ENCODE measurements around the gene MTREX.
"Not testable (repeated sequence)": the region's sequence is repeated elsewhere in the genome, so short reads cannot be mapped to it uniquely, and the experiment has no call there.

Gene MTREX

DNA sequence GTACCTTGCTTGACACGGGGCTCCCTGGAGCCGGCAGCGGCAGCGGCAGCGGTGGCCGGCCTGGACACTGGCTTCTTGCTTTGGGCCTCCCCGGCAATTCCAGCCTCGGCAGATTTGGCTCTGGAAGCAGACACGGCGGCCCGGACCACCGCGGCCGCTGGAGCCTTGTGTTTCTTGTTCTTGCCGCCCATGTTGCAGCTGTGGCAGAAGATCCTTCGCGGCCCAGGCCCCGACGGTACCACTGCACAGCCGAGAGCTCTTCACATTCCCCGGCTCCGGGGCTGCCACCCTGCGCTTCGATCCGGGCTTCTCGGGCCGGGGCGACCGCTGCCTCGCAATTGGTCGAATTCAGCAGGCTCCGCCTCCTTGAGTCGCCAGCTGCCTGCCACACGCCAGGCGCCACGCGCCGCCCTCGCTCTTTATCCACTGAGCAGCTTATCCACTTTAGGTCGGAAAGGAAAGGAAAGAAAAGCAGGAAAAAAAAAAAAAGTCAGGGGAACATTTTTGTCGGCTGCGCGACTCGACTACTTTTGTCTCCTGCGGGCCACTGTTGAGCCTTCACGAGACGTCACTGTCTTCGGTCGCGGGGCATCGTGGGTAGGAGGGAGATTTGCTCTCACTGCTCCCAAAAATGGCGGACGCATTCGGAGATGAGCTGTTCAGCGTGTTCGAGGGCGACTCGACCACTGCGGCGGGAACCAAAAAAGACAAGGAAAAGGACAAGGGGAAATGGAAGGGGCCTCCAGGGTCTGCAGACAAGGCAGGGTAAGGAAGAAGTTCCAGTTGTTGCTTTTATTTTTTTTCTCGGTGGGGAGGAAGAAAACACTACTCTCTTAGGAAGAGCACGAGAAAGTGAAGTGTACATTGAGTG, at the start of gene MTREX, which contains the start of gene DHX29:
Gene MTREX (plus strand): TSS at position 607 of the 871 bp plus-strand sequence. CDS start 25 bp downstream, at position 632.
Gene DHX29 (minus strand): TSS at position 312 of the 871 bp plus-strand sequence. CDS start 121 bp downstream, at position 191.
- DNase-seq (ENCODE audit: low spot score) = peak; percentile 91

DNA sequence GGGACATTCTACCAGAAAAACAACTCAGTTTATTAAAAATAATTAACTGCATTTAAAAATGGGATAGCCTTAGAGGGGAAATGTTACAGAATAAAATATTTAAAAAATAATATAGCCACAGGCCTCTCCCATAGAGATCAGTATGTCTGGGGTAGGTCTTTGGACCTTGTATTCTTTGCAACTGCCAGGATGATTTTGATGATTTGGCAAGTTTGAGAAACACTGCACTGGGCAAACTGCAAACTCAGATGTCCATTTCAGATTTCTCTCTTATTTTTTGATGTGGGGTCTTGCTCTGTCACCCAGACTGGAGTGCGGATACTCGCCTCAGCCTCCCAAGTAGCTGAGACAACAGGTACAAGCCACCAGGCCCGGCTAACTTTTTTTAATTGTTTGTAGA, 49.5 kb upstream of the MTREX start:
- DNase-seq (ENCODE audit: low spot score) = no peak

DNA sequence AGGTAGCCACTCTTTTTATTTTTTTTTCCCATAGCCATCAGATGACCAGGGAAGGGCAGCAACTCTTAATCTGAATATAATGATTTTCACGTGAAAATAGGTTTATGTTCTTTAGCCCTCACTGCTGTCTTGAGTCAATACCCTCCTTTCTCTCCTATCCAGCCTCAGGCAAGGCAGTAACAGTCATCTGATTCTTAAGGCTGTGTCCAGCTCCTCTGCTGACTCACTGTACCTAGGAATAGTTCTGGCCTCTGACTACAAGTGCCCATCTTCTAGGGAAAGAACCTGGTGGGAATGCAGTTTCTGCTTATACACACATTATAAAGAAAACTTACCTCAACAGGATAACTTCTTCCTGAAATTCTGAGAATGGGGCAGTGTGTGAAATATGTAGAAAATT, 31.0 kb upstream of the MTREX start:
- peak; percentile 23 for DNase-seq (ENCODE audit: low spot score)

DNA sequence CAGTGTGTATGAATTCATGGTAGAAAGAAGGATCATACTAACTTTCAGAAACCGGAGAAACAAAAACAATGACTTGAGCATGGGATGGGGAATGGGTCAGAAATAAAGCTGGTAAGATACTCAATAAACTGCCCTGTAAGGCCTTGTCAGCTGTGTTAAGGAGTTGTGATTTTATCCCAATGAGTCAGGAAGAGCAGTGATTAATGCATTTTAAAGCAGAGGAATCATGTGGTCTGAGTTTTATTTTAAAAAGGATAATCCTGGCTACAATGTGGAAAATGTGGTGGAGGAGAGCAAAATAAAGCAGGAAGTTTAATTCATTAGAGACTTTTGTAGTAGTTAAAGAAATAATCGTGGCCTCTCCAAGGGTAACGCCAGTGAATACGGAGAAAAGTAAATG, 29.0 kb upstream of the MTREX start:
- DNase-seq (ENCODE audit: low spot score) = peak; percentile 37

DNA sequence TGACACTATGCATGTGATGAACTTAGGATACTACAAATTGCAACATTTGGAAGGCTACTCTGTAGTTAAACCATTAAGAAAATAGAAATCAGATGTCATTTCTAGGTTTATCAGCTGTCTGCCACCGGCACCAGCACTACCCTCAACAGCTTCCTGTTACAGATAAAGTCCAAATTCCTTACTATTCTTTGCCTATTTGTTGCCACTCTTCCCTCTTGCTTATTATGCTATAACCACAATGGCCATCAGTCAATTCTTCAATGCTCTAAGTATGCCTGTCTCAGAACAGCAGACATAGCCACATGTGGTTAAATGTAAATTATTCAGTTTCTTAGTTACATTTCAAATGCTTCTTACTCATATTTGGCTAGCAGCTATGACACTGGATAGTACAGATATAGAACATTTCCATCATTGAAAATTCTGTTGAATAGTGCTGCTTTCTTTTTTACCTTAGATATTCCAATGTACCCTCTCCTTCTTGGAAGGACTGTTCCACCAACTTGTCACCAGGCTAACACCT, 21.3 kb upstream of the MTREX start:
- DNase-seq (ENCODE audit: low spot score) = no peak

DNA sequence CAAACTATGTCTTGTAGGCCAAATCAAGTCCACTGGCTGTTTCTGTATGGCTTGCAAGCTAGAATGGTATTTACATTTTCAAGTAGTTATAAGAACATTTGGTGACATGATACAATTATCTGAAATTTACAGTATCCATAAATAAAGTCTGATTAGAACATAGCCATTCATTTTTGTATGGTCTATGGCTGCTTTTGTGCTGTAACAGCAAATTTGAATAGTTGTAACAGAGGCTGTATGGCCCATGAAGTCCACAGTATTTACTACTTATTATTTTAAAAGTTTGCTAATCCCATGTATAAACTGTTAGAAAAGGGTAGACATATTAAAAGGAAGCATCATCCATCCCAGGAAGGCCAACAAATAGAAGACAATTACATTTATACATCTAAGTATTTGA, 18.0 kb upstream of the MTREX start:
- no peak for DNase-seq (ENCODE audit: low spot score)

DNA sequence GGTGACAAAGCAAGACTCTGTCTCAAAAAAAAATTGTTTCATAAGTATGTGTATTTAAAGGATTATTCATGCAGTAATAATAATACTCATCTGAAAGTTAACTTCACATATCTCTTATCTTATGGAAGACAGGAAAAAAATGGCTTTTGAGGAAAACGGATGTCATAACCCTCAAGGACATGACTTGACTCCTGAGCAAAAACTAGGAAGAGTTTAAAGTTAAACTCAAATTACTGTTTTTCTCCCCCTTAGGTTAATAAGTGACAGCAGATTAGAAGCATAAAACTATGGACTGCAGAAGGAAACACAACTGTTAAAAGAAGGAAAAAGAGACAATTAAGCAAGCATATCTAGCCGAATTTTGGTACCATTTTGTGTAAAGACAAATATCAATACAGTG, 16.8 kb upstream of the MTREX start:
- no peak for DNase-seq (ENCODE audit: low spot score)

DNA sequence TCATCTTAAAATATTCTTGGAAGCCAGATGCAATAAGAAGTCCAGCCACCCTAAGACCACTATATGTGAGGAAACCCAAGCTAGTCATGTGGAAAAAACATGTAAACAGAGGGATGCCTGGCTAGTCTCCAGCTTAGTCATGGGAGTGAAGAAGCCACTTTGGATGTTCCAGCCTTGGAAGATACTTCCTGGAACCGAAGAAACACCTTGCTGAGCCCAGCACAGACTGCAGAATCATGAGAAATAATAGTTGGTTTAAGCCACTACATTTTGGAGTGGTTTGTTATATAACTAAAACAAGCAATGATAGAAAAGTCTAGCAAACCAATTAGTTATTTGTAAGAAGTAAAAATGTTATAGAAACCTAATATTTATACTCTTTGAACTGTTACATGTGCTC, 12.9 kb upstream of the MTREX start:
- no peak for DNase-seq (ENCODE audit: low spot score)

DNA sequence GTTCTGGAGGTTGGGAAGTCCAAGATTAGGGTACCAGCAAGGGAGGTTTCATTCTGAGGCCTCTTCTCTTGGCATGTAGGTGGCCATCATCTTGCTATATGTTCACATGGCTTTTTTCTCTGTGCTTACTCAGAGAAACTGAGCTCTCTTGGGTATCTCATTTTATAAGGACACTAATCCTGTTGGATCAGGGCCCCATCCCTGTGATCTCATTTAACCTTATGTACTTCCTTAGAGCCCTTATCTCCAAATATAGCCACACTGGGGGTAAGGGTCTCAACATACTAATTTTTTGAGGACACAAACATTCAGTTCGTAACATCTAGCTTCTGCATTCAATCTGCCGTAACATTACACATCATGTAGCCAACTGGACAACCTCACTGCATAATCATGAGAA, 6.9 kb upstream of the MTREX start:
- DNase-seq (ENCODE audit: low spot score) = no peak

DNA sequence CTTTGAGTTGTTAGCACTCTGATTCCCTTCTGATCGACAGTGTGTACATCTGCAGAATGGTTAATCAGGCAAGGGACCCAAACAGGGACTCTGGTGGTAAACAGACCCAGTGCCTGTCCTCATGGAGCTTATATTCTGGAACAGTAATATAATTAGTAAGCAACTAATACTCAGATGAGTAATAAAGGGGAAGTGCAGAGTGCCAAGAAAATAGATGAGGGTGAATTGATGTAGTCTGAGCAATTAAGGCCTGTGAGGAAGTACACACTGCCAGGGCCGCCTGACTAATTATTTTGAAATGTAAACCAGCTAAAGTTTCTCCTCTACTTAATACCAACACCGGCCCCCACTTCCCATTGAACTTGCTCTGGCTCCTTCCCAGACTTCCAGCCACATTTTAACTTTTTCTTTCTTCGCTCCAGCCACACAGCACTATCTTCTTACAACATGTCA, 4.5 kb upstream of the MTREX start:
- DNase-seq (ENCODE audit: low spot score) = peak; percentile 90

DNA sequence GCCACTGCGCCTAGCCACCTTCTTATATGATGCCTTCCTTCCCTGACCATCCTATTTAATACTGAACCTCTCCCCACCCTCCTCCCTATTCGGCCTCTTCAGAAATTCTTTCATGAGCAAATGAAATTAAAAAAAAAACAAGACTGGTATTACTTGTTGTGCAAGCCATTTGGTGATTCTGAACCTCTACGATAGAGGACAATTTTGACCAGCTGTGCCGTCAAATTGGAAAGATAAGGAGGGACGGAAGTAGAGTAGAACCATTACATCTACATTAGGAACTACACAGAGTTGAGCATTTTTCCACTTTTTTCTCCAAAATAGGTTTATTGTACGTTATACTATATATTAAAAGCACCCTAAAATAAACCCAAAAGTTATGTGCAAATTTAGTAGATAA, 3.2 kb upstream of the MTREX start:
- DNase-seq (ENCODE audit: low spot score) = no peak

DNA sequence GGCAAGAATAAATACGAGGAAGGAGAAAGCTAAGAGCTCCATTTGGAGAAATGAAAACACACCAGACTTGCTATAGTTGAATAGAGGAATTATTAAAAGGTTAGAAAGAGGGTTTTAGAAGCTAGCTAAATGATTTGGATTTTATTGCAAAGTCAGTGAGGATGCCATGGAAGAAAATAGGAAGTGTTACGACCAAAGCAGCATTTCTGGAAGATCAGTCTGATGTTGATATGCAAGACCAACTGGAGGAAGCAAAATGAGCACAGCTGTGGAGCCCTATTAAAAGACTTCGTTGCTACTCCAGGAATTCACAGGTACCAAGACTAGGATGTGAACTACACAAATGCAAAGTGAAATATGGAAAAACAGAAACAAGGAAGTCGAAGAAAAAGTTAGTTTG, 2.4 kb upstream of the MTREX start:
- DNase-seq (ENCODE audit: low spot score) = no peak

DNA sequence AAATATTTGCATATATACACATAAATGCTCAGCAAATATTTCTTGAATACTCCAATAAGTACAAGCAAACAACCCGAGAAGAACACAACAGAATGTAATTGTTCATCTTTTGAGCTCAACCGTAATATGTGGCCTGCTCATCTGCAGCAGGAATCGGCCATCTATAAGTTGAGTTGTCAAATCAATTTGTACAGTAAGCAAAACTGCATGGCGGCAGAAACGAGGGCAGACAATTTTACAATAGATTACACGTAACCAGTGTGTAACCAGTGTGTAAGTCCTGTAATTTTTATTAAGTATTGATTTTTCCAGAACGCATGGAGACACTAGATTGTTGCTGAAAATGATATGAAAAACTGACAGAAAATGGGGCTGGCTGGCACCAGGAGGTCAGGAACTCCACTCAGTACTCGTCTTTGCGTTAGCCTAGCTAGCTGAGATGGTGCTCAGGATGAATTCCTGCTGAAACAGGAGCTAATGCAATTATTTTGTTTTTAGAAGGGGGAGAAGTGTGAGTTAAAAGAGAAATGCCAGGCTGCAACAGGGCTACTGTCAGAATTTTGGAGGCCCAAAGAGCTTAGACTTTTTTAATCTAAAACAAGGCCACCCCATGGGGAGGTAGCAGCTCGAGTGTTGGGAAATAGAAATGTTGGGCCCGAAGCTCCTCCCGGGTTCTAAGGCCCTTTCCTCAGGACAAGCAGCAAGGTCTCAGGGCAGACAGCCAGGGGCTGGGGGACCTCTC, 977 bp upstream of the MTREX start:
- peak; percentile 37 for DNase-seq (ENCODE audit: low spot score)

DNA sequence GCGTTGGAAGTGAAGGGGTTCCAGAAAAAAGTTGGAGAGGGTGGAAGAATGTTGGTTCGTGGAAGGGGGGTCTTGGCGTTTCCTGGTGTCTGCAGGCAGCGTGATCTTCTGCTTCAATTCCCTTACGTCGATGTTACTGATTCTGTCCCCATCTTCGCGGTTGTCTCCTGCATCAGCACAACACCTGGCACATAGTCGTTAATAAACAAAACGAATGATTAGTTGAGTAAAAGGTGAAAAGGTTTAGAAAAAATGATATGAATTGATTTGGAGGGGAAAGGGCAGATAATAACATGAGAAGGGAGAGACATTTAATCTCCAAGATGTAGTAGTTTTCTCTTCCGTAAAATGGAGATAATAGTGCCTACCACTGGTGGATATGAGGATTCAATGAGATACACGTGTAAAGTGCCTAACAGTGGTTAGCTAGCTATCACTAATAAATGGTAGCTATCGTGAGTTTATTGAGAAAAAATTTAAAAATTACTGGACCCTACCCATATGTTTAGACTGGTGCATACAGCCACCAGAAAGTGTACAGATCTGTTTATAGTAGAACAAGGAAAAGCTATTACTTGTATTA, 556 bp downstream of the MTREX start:
- peak; percentile 54 for DNase-seq (ENCODE audit: low spot score)

DNA sequence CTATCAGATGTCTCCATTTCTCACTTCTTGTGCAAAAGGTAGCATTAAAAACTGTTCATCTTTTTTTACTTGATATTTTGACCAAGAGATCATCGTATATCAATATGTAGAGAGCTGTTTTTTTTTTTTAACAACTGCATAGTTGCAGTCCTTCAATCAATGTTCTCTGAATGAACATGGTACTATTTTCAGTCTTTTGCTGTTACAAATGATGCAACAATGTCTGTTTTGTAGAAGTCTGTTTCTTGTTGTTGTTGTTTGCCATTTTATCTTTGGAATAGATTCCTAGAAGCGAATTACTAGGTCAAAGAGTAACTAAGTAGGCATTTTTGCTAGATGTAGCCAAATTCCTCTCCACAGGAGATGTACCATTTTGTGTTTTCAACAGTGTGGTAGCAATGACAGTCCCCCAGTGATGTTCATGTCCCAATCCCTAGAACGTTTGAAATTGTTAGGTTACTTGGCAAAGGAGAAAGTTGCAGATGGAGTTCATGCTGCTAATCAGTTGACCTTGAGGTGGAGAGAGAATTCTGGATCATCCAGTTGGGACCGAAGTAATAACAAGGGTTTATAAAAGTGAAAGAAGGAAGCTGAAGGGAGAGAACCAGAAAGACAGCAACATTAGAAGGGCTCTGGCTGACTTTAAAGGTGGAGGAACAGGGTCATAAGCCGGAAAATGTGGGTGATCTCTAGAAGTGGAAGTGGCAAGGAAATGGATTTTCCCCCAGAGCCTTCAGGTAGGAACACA, 6.3 kb downstream of the MTREX start:
- no peak for DNase-seq (ENCODE audit: low spot score)

DNA sequence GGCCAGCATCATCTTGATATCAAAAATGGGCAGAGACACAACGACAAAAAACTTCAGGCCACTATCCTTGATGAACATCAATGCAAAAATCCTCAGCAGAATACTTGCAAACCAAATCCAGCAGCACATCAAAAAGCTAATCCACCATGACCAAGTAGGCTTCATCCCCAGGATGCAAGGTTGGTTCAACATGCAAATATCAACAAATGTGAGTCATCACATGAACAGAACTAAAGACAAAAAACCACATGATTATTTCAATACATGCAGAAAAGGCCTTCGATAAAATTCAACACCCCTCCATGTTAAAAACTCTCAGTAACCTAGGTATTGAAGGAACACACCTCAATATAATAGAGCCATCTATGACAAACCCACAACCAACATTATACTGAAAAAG, 8.5 kb downstream of the MTREX start:
- no peak for DNase-seq (ENCODE audit: low spot score)

DNA sequence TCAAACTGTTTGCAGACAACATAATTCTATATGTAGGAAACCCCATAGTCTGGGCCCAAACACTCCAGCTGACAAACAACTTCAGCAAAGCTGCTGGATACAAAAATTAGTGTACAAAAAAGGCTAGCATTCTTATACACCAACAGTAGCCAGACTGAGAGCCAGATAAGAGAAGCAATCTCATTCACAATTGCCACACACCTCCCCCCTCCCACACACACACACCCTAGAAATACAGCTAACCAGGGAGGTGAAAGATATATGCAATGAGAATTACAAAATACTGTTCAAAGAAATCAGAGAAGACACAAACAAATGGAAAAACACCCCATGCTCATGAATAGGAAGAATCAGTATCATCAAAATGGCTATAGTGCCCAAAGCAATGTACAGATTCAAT, 9.0 kb downstream of the MTREX start:
- DNase-seq (ENCODE audit: low spot score) = no peak

DNA sequence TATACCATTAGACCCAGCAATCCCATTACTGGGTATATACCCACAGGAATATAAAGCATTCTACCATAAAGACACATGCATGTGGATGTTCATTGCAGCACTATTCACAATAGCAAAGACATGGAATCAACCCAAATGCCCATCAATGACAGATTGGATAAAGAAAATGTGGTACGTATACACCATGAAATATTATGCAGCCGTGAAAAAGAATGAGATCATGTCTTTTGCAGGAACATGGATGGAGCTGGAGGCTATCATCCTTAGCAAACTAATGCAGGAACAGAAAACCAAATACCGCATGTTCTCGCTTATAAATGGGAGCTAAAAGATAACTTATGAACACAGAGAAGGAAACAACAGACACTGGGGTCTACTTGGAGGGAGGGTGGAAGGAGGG, 10.4 kb downstream of the MTREX start:
- DNase-seq (ENCODE audit: low spot score) = not testable (repeated sequence)

DNA sequence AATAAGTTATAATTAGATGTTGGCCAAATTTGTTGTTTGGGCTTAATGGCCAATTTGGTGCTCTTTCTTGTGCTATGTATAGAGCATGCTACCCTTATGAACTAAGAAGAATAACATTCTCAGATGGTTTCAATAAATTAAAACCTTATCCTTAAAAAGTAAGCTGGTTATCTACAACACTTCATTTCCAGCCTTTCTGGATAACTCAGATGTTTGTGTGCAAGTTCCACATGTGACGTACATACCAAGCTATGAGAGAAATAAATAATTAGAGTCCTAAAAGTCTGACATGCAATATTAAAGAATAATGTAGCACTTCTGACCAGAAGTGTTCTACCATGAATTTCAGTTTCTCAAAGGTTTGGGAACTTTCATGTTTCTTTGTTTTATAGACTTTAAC, 11.7 kb downstream of the MTREX start:
- no peak for DNase-seq (ENCODE audit: low spot score)

DNA sequence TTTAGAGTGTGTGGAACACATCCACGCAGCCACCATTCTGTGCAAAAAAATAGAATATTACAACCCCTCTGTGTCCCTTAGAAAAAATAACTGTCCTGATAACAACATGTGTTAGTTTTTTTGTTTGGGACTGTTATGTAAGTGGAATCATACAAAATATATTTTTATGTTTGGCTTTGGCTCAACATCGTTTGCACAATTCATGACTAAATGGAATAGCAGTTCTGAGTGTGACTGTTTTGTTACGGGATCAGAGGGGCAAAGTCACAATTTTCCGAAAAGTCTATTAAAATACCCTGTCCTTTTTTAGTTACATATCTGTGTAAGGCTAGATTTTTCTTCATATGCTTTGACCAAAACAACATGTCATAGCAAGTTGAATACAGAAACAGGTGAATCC, 12.8 kb downstream of the MTREX start:
- DNase-seq (ENCODE audit: low spot score) = no peak

DNA sequence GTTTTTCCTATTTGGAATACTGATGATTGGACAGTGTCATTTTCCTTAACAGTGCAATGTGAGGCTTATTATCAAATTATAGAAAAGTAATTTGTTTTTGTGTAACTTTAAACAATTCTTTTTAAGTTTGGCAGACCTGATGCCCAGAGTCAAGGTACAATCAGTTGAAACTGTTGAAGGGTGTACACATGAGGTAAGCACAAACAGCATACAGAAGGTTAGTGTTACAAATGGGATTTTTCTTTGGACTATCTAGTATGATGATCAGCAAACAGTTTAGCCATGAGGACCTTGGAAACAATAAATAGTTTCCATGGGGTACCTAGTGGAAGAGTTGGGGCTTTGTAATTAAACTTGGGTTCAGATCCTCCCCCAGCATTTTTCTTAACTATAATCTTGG, 16.2 kb downstream of the MTREX start:
- no peak for DNase-seq (ENCODE audit: low spot score)

Measured in RKO (cell line).